A673 (cell line): ENCODE measurements around the gene STXBP5.

Source experiments
- CTCF ChIP-seq: fragments of 300-800, 200-600 bp; sonication (generic); conservative IDR thresholded peaks from 2 replicates; pipeline ENCODE4 v1.5.1; 2017; ENCODE audit warnings: low read depth, mild to moderate bottlenecking, antibody characterized with exemption, low read length, moderate library complexity, mixed read lengths
- EZH2 ChIP-seq: fragments of 200-600 bp; sonication (generic); IDR thresholded peaks from 2 replicates; pipeline ENCODE4 v1.6.1; 2017; ENCODE audit warnings: borderline replicate concordance, low read depth, mild to moderate bottlenecking, mixed read lengths, antibody characterized with exemption, low read length; ENCODE audit not compliant: poor library complexity, severe bottlenecking

GRCh38 chr6:147234685-147235084, 30.5 kb downstream of the STXBP5 start:
- TF ChIP-seq CTCF = no peak
- no peak for TF ChIP-seq EZH2
